HepG2 (cell line): Measurements from ENCODE around the gene UST. TPM values are rescaled to one million over a fixed set of nuclear protein-coding genes. Genes with fewer than 3 reads are reported as not detected.

Source experiments
- ATAC-seq: fragments of 200-7000 bp; cut with Tn5 transposase; 3 replicates; pipeline ENCODE4 v1.9.1; 2020; ENCODE audit warnings: mild to moderate bottlenecking, moderate library complexity
- BruUV-seq: library from RNA; stranded (reverse); fragments of 400-500 nt; replicated peaks from 2 replicates; lab custom pipeline; 2021; lab: Mats Ljungman, UMichigan
- CTCF ChIA-PET: fragments of 300-600 bp; formaldehyde crosslinking; extraction: SDS; loops from one replicate; lab custom pipeline; 2021; ENCODE audit warnings: low total read pairs, inconsistent platforms, low intra/inter-chr PET ratio; lab: Yijun Ruan, JAX
- POLR2A ChIA-PET: fragments of 350-600 bp; sonication (Branson Sonifier 250); formaldehyde crosslinking; loops from one replicate; lab custom pipeline; 2020; ENCODE audit warnings: antibody characterized with exemption, inconsistent platforms; lab: Yijun Ruan, JAX
- DNase-seq: peaks from one replicate; pipeline ENCODE4 v3.0.0-alpha.2; 2015; ENCODE audit warnings: low spot score
- FAIRE-seq: peaks from 3 replicates; lab custom pipeline; 2011; peaks lifted over from hg19 to GRCh38; lab: Jason Lieb, UNC
- H2AFZ ChIP-seq: one replicate; pipeline ENCODE4 v1.6.1; 2011; ENCODE audit warnings: low read length, inconsistent platforms
- H3K27ac ChIP-seq: fragments of 300-600 bp; 3 replicates; pipeline ENCODE4 v1.8.0; 2011; ENCODE audit warnings: mixed run types, mild to moderate bottlenecking, mixed read lengths, low read length, inconsistent platforms; ENCODE audit not compliant: insufficient read depth; ENCODE audit errors: extremely low read length
- H3K27me3 ChIP-seq, 2 experiments: fragments of 200-600 bp in 1 of 2; 2 replicates in 1 of 2; 3 replicates in 1 of 2; pipeline versions ENCODE4 v1.6.0 to v1.8.0; 2011; ENCODE audit warnings: low read length in 2 of 2, mild to moderate bottlenecking in 2 of 2, moderate library complexity in 2 of 2, inconsistent platforms in 1 of 2; ENCODE audit not compliant: insufficient read depth in 2 of 2, control insufficient read depth in 1 of 2
- H3K36me3 ChIP-seq, 2 experiments: fragments of 200-600 bp in 1 of 2; replicated peaks in 1 of 2; 2 replicates in 1 of 2; 3 replicates in 1 of 2; pipeline versions ENCODE4 v1.5.1 to v1.8.0; 2011; ENCODE audit warnings: low read length in 2 of 2, inconsistent platforms in 1 of 2; ENCODE audit not compliant: insufficient read depth in 2 of 2, control insufficient read depth in 1 of 2
- H3K4me1 ChIP-seq: 2 replicates; pipeline ENCODE4 v1.5.1; 2012; ENCODE audit warnings: low read length, inconsistent platforms; ENCODE audit not compliant: insufficient read depth
- H3K4me2 ChIP-seq: 2 replicates; pipeline ENCODE4 v1.6.0; 2011; ENCODE audit warnings: low read depth, low read length, inconsistent platforms
- H3K4me3 ChIP-seq, 3 experiments: fragments of 200-600 bp in 1 of 3; sonication (generic), shearing (Covaris generic) in 1 of 3; replicated peaks in 1 of 3; 2 replicates each; pipeline ENCODE4 v1.5.1; 2011 to 2016; ENCODE audit warnings: low read length in 3 of 3, inconsistent platforms in 2 of 3, low read depth in 2 of 3, mild to moderate bottlenecking in 2 of 3, control low read depth in 1 of 3, mixed read lengths in 1 of 3; ENCODE audit not compliant: insufficient read depth in 1 of 3
- H3K79me2 ChIP-seq: one replicate; pipeline ENCODE4 v1.6.1; 2011; ENCODE audit warnings: low read length, inconsistent platforms; ENCODE audit not compliant: insufficient read depth
- H3K9ac ChIP-seq: 2 replicates; pipeline ENCODE4 v1.6.0; 2011; ENCODE audit warnings: mild to moderate bottlenecking, low read depth, low read length, inconsistent platforms; ENCODE audit not compliant: insufficient read depth
- H3K9me3 ChIP-seq: 2 replicates; pipeline ENCODE4 v1.5.1; 2012; ENCODE audit warnings: mild to moderate bottlenecking, low read length
- H4K20me1 ChIP-seq: 2 replicates; pipeline ENCODE4 v1.6.0; 2011; ENCODE audit warnings: inconsistent platforms, mild to moderate bottlenecking, low read length, moderate library complexity; ENCODE audit not compliant: insufficient read depth
- CENPX ChIP-seq: sonication (generic); formaldehyde crosslinking; IDR thresholded peaks from 2 replicates; pipeline ENCODE4 v1.9.0; 2021; ENCODE audit warnings: mild to moderate bottlenecking, missing genetic modification reagents, moderate library complexity
- DZIP1 ChIP-seq: sonication (generic); formaldehyde crosslinking; IDR thresholded peaks from 2 replicates; pipeline ENCODE4 v1.5.0; 2020; ENCODE audit warnings: mild to moderate bottlenecking, missing genetic modification reagents
- EP300 ChIP-seq, 3 experiments: sonication (generic) in 1 of 3; formaldehyde crosslinking in 1 of 3; IDR thresholded peaks; 2 replicates each; pipeline versions ENCODE4 v1.5.1 to v1.6.1; 2011 to 2020; ENCODE audit warnings: low read depth in 2 of 3, low read length in 2 of 3, borderline replicate concordance in 1 of 3, improper control_type of control experiment in 1 of 3, mild to moderate bottlenecking in 1 of 3, missing genetic modification reagents in 1 of 3, moderate library complexity in 1 of 3
- GZF1 ChIP-seq: sonication (generic); formaldehyde crosslinking; IDR thresholded peaks from 2 replicates; pipeline ENCODE4 v1.5.1; 2020; ENCODE audit warnings: mild to moderate bottlenecking, missing genetic modification reagents
- MTA3 ChIP-seq: sonication (generic); formaldehyde crosslinking; IDR thresholded peaks from 2 replicates; pipeline ENCODE4 v1.4.0; 2020; ENCODE audit warnings: missing genetic modification reagents
- RORA ChIP-seq: sonication (generic); formaldehyde crosslinking; IDR thresholded peaks from 2 replicates; pipeline ENCODE4 v1.5.0; 2020; ENCODE audit warnings: mild to moderate bottlenecking, missing genetic modification reagents, moderate library complexity
- ZFP82 ChIP-seq: sonication (generic); formaldehyde crosslinking; IDR thresholded peaks from 2 replicates; pipeline ENCODE4 v1.5.1; 2020; ENCODE audit warnings: mild to moderate bottlenecking, missing genetic modification reagents, borderline replicate concordance
- ZMYM2 ChIP-seq: sonication (generic); formaldehyde crosslinking; IDR thresholded peaks from 2 replicates; pipeline ENCODE4 v1.8.0; 2022; ENCODE audit warnings: mild to moderate bottlenecking, missing genetic modification reagents
- ZNF138 ChIP-seq: sonication (generic); formaldehyde crosslinking; IDR thresholded peaks from 2 replicates; pipeline ENCODE4 v1.5.0; 2020; ENCODE audit warnings: mild to moderate bottlenecking, low read depth, missing genetic modification reagents
- ZNF232 ChIP-seq: sonication (generic); formaldehyde crosslinking; IDR thresholded peaks from 2 replicates; pipeline ENCODE4 v1.4.0; 2020; ENCODE audit warnings: missing genetic modification reagents, borderline replicate concordance
- ZNF407 ChIP-seq: sonication (generic); formaldehyde crosslinking; IDR thresholded peaks from one replicate; pipeline ENCODE4 v1.5.1; 2020; ENCODE audit warnings: mild to moderate bottlenecking, missing genetic modification reagents; ENCODE audit errors: not compliant biosample characterization
- ZNF556 ChIP-seq: sonication (generic); formaldehyde crosslinking; IDR thresholded peaks from 2 replicates; pipeline ENCODE4 v1.4.0; 2020; ENCODE audit warnings: mild to moderate bottlenecking, missing genetic modification reagents, borderline replicate concordance
- ZNF749 ChIP-seq: sonication (generic); formaldehyde crosslinking; IDR thresholded peaks from 2 replicates; pipeline ENCODE4 v1.8.0; 2022; ENCODE audit warnings: mild to moderate bottlenecking, missing genetic modification reagents, moderate library complexity, borderline replicate concordance
- WGBS: methylation state at CpG from one replicate; pipeline ENCODE4 v1.1.6; 2017; ENCODE audit warnings: low lambda C conversion rate; 5-methylcytosine and 5-hydroxymethylcytosine counted together
- in situ Hi-C: cut with HindIII; loops from 2 replicates; pipeline ENCODE4 v1.10.0; 2017; ENCODE audit warnings: low pct_unique_long_range_greater_than_20kb; ENCODE audit not compliant: extremely low pct_ligation_motif_present
- intact Hi-C: fragments of 100-400 bp; cut with micrococcal nuclease; formaldehyde crosslinking; loops from one replicate; pipeline ENCODE4 v1.10.0; 2022; ENCODE audit not compliant: unreplicated experiment
- polyA plus RNA-seq, 8 experiments: library from polyadenylated mRNA; depleted of rRNA in 3 of 8; stranded (reverse) in 7 of 8; unstranded in 1 of 8; fragments of >200 nt; fragmentation: Illumina TruSeq in 4 of 8; extraction: Trizol in 4 of 8; gene quantifications; 2 replicates each; pipeline versions ENCODE4 v1.2.1 to v1.2.3, GENCODE V29; 2011 to 2016; ENCODE audit warnings: low read depth in 4 of 8, missing spikeins in 1 of 8, mixed read lengths in 1 of 8; ENCODE audit not compliant: insufficient read depth in 1 of 8
- total RNA-seq, 5 experiments: library from RNA; depleted of rRNA; stranded (reverse); fragments of >200 nt; fragmentation: Illumina TruSeq; extraction: Trizol; gene quantifications; 2 replicates each; pipeline ENCODE4 v1.2.3, GENCODE V29; 2016; ENCODE audit warnings: low read depth in 1 of 5

Gene UST
- total and polyA plus RNA-seq, 2 of the 13 experiments (the other 11 are each of a cell fraction or from before 2014, with no cell fraction given), result 0.27 TPM; not detected in 1

DNA sequence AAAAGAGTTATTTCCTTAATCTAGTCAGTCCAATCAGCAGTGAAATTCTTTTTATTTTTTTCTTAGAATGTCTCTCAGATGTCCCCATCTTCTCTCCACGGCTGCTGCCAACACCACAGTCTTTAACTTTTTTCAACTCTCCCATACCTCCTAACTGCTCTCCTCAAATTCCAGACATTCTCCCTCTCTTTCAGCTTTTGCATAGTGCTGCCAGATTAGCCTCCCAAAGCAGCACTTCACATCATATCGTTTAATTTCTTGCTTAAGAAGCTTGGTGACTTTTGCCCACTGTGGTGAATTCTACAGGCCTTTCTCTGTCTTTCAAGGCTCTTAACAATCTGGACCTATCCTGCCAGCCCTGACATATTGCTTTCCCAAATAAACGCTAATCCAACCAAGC, 233.4 kb downstream of the UST start:
- no TSS peak for BruUV-seq
- ATAC-seq (no peak; the same call in 2 of the 3 replicates), DNase-seq (no peak), FAIRE-seq (no peak)
- CTCF ChIA-PET, result no interaction called here
- Histone ChIP-seq H4K20me1 (no peaks in the 10 kb centered on the region), H3K36me3 (no peaks in the 10 kb centered on the region), H3K79me2 (no peaks in the 10 kb centered on the region), H3K9me3 (no peaks in the 10 kb centered on the region), H3K4me2 (peak overlapping the region; percentile 59; the same call in 1 of the 2 replicates), H3K4me3 (no peak overlapping the region), H2AFZ (no peak overlapping the region), H3K27ac (peak overlapping the region; percentile 67), H3K4me1 (peaks cover 27% of the 10 kb centered on the region), H3K27me3 (peaks cover 0 to 14% of the 10 kb centered on the region in 2 experiments; a peak in 2 of 5 replicates), H3K9ac (no peak overlapping the region)
- in situ Hi-C loops, result no loop called here
- POLR2A ChIA-PET, result interaction anchor here (0.8 to 1.4 kb wide), 3 partner anchors 24 to 461 kb away, joined by 3 read pairs; no protein-coding TSS in a partner anchor
- 35% methylated on average over 3 of the region's 3 CpGs for WGBS
- intact Hi-C loops, result no loop called here
- TF ChIP-seq EP300 (IDR thresholded peaks at IDR 0.05; ENCODE audit: low read depth in 2 of 2, low read length in 2 of 2) (no peak), EP300 (CRISPR knock-in tag; IDR thresholded peaks at IDR 0.05; ENCODE audit: borderline replicate concordance) (no peak), GZF1 (no peak), RORA (CRISPR knock-in tag) (no peak), ZNF556 (CRISPR knock-in tag) (no peak), ZNF138 (CRISPR knock-in tag) (no peak), MTA3 (no peak), DZIP1 (CRISPR knock-in tag) (no peak), ZFP82 (CRISPR knock-in tag) (no peak), ZNF749 (CRISPR knock-in tag) (no peak), ZNF407 (CRISPR knock-in tag) (no peak), ZMYM2 (CRISPR knock-in tag) (no peak), ZNF232 (CRISPR knock-in tag) (no peak), CENPX (CRISPR knock-in tag) (no peak)
